ENCODE measurements around the gene OST4. TPM values are rescaled to one million over a fixed set of nuclear protein-coding genes. Genes with fewer than 3 reads are reported as not detected.
A peak's percentile ranks its signal among the peaks of the same experiment; 100 is the strongest.

Gene OST4
- total RNA-seq, 2 experiments from 2014 or later, result 282 to 290 TPM

DNA sequence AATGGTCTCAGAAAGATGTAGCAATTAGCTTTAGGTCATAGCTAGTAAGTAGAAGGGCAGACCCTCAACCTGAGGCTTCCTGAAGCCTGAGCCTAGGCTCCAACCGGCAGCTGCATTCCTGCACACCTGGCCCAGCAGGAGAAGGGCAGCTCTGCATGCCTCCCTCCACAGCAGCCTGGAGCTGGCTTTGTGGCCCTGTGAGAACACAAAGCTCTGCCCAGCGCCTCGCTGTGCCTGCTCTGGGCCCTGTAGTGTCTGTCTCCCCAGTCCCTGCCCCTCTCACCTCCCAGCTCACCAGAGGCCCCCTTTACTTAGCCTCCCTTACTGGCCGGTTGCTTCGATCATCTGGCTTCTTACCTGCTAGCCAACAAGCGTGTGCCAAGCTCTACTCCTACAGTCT lies 32.0 kb downstream of the OST4 start:
- peaks cover 6% of the 10 kb centered on the region for H3K4me1 Mint-ChIP-seq
- H3K27ac Mint-ChIP-seq, result no peak overlapping the region
- H3K4me3 Mint-ChIP-seq, result no peak overlapping the region
- no peaks in the 10 kb centered on the region for H3K9me3 Mint-ChIP-seq
- peaks cover 12% of the 10 kb centered on the region for H3K36me3 Mint-ChIP-seq
- no peaks in the 10 kb centered on the region for H3K27me3 Mint-ChIP-seq
- DNase-seq, result no peak

DNA sequence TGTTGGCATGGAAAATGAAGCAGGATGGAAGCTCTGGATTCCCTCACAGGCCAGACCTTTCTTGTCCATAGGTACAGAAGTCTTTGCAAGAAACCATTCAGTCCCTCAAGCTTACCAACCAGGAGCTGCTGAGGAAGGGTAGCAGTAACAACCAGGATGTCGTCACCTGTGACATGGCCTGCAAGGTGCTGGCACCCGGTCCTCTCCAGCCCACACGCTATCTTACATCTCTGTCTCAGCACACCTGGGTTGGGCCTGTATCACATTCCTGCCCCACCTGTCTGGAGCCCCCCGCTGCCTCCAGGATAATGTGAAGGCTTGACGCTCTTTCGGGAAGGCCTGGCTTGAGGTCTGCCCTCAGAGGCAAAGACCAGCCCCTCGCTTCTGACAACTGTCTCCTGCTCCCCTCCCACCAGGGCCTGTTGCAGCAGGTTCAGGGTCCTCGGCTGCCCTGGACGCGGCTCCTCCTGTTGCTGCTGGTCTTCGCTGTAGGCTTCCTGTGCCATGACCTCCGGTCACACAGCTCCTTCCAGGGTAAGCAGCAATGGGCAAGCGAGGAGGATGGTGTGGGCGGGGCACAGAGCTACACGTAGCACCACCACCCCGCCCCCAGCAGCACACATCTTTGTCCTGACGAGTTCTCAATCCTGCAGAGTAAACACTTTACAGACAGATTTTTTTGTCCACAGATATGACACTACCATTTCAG lies 32.7 kb downstream of the OST4 start:
- Mint-ChIP-seq H3K36me3 (peaks cover 19% of the 10 kb centered on the region), H3K4me1 (peaks cover 12% of the 10 kb centered on the region), H3K9me3 (no peaks in the 10 kb centered on the region), H3K4me3 (no peak overlapping the region), H3K27me3 (no peaks in the 10 kb centered on the region), H3K27ac (no peak overlapping the region)
- DNase-seq, result no peak

DNA sequence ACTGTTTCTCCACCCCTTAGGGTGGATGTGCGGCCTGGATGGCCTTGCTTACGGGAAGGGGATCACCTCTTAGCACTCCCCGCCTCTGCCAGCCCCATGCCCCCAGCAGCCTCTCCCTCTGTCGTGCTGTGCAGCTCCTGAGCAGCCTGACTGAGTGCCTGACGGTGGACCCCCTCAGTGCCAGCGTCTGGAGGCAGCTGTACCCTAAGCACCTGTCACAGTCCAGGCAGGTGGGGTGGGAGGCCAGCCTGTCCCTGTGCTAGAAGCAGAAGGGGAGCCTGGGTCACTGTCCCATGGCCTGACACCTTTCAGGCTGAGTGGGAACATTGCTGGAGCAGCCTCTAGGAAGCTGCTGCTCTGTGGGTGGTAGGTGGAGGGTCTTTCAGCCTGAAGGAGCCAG lies 33.4 kb downstream of the OST4 start:
- H3K9me3 Mint-ChIP-seq, result no peaks in the 10 kb centered on the region
- DNase-seq, result no peak
- peaks cover 24% of the 10 kb centered on the region for H3K36me3 Mint-ChIP-seq
- H3K4me1 Mint-ChIP-seq, result peaks cover 16% of the 10 kb centered on the region
- H3K27ac Mint-ChIP-seq, result no peak overlapping the region
- H3K4me3 Mint-ChIP-seq, result no peak overlapping the region
- no peaks in the 10 kb centered on the region for H3K27me3 Mint-ChIP-seq

DNA sequence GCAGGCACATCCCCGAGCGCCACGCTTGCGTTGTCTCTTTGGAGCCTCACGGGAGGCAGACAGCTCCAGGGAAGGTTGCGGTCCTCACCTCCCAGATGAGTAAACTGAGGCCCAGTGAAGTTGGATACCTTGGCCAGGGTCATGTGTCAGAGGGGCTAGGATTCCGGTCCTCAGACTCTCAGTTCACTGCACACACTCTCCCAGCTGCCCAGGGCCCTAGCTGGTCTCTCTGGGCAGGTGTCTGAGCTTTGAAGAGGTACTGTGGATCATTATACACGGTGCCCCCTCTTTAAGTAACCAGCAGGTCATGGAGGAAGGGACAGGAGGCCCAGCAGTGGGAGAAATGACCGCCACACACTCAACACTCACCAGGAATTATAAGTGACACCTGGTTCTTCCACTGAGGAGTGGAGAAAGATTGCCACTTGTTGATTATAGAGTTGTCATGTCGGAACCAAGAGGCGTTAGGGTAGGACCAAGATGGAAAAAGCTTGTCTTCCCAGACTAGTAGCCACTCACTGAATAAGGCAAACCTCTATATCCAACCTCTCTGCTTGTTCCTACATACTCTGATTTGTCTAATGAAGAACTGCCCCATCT lies 38.1 kb downstream of the OST4 start:
- peaks cover 36% of the 10 kb centered on the region for H3K36me3 Mint-ChIP-seq
- H3K27ac Mint-ChIP-seq, result peak overlapping the region; percentile 78
- no peaks in the 10 kb centered on the region for H3K9me3 Mint-ChIP-seq
- no peaks in the 10 kb centered on the region for H3K27me3 Mint-ChIP-seq
- DNase-seq, result no peak
- H3K4me1 Mint-ChIP-seq, result peaks cover 36% of the 10 kb centered on the region
- peak overlapping the region; percentile 95 for H3K4me3 Mint-ChIP-seq

DNA sequence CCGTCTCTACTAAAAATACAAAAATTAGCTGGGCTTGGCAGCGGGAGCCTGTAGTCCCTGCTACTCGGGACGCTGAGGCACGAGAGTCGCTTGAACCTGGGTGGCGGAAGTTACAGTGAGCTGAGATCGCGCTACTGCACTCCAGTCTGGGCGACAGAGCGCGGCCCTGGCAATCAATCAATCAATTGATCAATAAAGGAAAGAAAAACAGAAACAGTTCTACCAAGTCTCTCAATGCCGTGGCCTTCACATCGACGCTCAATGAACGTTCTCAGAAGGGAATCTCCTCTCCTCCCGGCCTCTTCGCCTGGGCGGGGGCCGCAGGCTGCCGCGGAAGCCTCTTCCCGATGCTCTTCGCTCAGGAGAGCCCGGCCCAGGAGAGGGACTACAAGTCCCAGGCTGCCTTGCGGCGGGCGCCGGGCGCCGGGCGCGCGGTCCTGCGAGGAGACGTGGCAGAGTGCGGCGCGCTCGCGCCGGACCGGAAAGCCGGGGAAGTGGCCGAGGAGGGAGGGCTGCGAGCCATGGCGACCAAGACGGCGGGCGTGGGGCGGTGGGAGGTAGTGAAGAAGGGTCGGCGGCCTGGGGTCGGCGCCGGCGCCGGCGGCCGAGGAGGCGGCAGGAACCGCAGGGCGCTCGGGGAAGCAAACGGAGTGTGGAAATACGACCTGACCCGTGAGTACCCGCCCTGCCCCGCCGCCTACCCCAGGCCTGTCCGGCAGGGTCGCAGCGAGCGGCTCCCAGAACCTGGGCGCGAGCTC lies 38.8 kb downstream of the OST4 start, which contains the start of gene TMEM214:
Gene TMEM214 (plus strand): TSS at position 471 of the 758 bp plus-strand sequence. CDS start 51 bp downstream, at position 522.
- H3K4me3 Mint-ChIP-seq, result peak within 1 kb of the TSS; percentile 95
- no peaks in the 10 kb centered on the region for H3K27me3 Mint-ChIP-seq
- H3K27ac Mint-ChIP-seq, result peak within 1 kb of the TSS; percentile 84
- peaks cover 36% of the 10 kb centered on the region for H3K36me3 Mint-ChIP-seq
- peak; percentile 87 for DNase-seq
- peaks cover 36% of the 10 kb centered on the region for H3K4me1 Mint-ChIP-seq
- H3K9me3 Mint-ChIP-seq, result no peaks in the 10 kb centered on the region

DNA sequence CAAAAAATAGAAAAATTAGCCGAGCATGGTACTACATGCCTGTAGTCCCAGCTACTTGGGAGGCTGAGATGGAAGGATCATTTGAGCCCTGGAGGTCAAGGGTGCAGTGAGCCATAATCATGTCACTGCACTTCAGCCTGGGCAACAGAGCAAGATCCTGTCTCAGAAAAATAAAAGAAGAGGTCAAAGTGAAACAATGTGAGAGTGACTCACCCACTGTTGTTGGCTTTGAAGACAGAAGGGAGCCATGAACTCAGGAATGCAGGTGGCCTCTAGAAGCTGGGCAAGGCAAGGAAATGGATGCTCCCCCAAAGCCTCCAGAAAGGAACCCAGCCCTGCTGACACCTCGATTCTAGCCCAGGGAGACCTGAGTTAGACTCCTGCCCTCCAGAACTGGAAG lies 42.4 kb downstream of the OST4 start:
- Mint-ChIP-seq H3K4me3 (no peak overlapping the region), H3K27me3 (no peaks in the 10 kb centered on the region)

DNA sequence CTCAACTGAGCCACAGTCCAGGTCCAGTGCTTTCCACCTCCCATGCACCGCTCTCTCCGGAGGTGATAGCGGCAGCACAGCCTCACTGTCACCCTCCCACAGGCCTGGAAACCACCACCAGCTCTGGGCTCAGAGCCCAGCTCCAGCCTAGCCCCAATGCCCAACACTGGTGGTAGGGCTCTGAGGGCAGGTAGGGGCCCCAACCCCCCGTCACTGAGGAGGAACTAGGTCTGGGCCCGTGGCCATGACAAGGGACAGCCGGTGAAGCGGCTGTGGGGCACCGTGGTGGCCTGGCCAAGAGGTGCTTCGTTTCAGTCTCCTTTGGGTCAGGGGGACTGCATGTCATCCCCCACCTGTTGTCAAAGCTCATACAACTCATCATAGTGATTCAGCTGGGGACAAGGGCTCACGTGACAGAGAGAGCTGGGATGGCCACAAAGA lies 44.2 kb downstream of the OST4 start:
- Mint-ChIP-seq H3K4me3 (no peak overlapping the region), H3K27ac (no peak overlapping the region), H3K9me3 (no peaks in the 10 kb centered on the region), H3K36me3 (peaks cover 17% of the 10 kb centered on the region), H3K4me1 (peaks cover 20% of the 10 kb centered on the region), H3K27me3 (no peaks in the 10 kb centered on the region)
- DNase-seq, result no peak

More for the DNA sequence above, 42.4 kb downstream of the OST4 start:
- Mint-ChIP-seq H3K4me1 (peaks cover 26% of the 10 kb centered on the region), H3K27ac (no peak overlapping the region), H3K9me3 (no peaks in the 10 kb centered on the region), H3K36me3 (peaks cover 25% of the 10 kb centered on the region)
- DNase-seq, result no peak

DNA sequence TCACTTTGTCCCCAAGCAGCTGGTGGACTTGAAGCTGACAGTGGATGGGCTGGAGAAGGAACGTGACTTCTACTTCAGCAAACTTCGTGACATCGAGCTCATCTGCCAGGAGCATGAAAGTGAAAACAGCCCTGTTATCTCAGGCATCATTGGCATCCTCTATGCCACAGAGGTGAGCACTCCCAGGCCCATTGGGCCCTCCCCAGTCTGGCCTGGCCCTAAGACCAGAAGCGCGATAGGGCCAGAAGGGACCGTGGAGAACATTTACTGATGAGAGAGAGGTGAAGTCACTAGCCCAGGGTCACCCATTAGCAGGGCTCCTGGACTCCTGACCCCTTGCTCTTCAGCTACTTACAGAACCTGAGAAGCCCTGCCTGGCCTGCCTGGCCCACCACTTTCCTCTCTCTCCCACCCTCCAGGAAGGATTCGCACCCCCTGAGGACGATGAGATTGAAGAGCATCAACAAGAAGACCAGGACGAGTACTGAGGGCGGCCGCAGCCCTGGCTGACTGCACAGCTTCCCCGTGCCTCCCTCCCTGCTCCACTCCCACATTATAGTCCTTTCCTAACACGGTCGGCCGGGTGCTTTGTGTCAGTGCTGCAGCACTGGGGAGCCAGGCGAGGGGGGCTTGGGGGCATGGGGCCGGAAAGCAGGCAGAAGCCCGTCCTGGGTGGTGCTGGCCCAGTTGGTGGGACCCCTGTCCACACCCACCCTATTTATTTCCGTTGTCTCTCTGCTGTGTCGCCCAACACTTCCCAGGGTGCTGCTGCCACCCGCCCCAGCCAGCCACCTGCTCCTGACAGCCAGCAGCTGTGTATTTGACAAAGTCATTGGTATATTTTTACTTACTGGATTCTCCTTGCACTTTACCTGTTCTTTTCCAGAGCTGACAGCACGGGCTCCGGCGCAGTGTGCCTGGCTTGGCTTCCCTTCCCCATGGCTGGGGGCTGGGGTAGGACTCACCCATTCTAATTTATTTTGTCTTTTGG lies 45.3 kb downstream of the OST4 start:
- Mint-ChIP-seq H3K27me3 (no peaks in the 10 kb centered on the region), H3K36me3 (peaks cover 10% of the 10 kb centered on the region), H3K27ac (no peak overlapping the region), H3K4me1 (peaks cover 9% of the 10 kb centered on the region), H3K4me3 (no peak overlapping the region), H3K9me3 (no peaks in the 10 kb centered on the region)
- DNase-seq, result no peak

DNA sequence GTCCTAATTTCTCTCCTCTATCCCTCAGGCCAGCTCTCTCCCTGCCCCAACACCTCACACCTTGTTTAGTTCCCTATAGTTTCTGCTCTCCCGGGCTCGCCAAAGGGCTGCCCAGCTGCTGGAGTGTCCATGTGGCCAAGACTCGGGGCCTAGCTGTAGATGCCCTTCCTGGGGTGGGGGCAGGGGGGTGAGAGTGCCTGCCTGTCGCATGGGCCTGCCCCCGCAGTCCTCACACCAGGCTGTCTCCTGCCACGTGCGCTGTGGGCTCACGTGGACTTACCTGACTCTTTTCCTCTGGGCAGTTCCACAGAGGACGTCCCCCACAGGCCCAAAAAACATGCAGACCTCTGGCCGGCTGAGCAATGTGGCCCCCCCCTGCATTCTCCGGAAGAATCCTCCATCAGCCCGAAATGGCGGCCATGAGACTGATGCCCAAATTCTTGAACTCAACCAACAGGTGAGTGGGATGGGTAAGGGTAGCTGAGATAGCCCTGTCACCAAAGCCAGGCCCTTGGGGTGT lies 46.1 kb downstream of the OST4 start:
- H3K36me3 Mint-ChIP-seq, result peaks cover 7% of the 10 kb centered on the region
- H3K4me3 Mint-ChIP-seq, result no peak overlapping the region
- no peak for DNase-seq
- H3K27ac Mint-ChIP-seq, result no peak overlapping the region
- peaks cover 9% of the 10 kb centered on the region for H3K4me1 Mint-ChIP-seq
- H3K9me3 Mint-ChIP-seq, result no peaks in the 10 kb centered on the region
- H3K27me3 Mint-ChIP-seq, result no peaks in the 10 kb centered on the region

DNA sequence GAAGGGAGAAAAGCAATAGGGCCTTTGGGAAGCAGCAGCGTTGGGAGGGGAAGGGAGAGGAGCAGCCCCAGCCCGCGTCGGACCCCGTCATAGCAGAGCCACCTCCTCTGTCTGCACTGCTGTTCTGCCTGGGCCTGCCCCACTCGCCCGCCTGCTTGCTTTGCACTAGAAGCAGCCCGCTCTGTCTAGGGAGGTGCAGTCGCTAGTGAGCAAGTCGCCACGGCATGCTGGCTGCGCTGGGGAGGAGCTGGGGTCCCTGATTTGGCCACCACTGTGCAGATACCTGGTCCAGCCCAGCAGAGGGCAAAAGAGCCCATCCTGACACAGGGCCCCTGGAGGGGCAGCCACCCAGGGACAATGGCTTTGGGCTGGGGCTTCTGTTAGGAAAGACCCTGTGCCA lies 46.6 kb downstream of the OST4 start:
- H3K27ac Mint-ChIP-seq, result no peak overlapping the region
- no peaks in the 10 kb centered on the region for H3K9me3 Mint-ChIP-seq
- H3K4me3 Mint-ChIP-seq, result no peak overlapping the region
- H3K36me3 Mint-ChIP-seq, result peaks cover 5% of the 10 kb centered on the region
- no peaks in the 10 kb centered on the region for H3K27me3 Mint-ChIP-seq
- H3K4me1 Mint-ChIP-seq, result peaks cover 9% of the 10 kb centered on the region
- no peak for DNase-seq

DNA sequence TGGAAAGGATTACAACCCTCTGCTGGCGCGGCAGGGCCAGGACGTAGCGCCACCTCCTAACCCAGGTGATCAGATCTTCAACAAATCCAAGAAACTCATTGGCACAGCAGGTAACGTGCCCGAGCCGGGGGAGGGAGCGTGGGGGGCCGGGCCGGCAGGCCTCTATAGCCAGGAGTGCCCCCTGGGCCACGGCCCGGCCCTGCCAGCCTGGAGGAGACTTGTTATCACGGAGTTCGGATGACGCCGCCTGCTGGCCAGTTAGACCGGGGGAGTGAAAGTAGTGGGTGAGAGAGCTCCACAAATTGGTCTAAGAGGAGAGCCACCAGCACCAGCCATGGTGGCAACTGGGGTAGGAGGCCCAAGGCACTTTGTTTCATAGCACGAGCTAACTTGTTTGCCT lies 47.3 kb downstream of the OST4 start:
- Mint-ChIP-seq H3K4me1 (peaks cover 4% of the 10 kb centered on the region), H3K4me3 (no peak overlapping the region), H3K27me3 (no peaks in the 10 kb centered on the region), H3K27ac (no peak overlapping the region), H3K9me3 (no peaks in the 10 kb centered on the region), H3K36me3 (peaks cover 5% of the 10 kb centered on the region)
- no peak for DNase-seq

DNA sequence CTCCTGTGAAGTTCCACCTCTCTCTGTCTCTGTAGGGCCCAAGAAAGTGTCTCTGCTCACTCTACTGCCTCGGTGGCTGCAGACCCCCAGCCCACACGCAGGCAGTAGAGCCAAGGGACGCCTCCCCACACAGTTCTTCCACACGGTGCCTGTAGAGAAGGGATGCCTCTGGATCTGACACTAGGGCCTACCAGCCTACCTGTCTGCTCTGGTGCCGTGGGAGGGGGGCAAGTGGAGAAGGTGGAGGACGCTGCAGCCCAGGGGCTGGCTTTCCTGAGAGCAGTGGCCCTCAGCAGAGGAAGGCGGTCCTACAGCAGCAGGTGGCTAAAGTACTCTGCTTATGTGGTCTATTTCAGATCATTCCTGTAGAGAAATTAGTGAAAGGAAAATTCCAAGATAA lies 47.7 kb downstream of the OST4 start:
- peaks cover 2% of the 10 kb centered on the region for H3K4me1 Mint-ChIP-seq
- H3K27me3 Mint-ChIP-seq, result no peaks in the 10 kb centered on the region
- DNase-seq, result no peak
- H3K9me3 Mint-ChIP-seq, result no peaks in the 10 kb centered on the region
- peaks cover 3% of the 10 kb centered on the region for H3K36me3 Mint-ChIP-seq
- H3K27ac Mint-ChIP-seq, result no peak overlapping the region
- H3K4me3 Mint-ChIP-seq, result no peak overlapping the region

DNA sequence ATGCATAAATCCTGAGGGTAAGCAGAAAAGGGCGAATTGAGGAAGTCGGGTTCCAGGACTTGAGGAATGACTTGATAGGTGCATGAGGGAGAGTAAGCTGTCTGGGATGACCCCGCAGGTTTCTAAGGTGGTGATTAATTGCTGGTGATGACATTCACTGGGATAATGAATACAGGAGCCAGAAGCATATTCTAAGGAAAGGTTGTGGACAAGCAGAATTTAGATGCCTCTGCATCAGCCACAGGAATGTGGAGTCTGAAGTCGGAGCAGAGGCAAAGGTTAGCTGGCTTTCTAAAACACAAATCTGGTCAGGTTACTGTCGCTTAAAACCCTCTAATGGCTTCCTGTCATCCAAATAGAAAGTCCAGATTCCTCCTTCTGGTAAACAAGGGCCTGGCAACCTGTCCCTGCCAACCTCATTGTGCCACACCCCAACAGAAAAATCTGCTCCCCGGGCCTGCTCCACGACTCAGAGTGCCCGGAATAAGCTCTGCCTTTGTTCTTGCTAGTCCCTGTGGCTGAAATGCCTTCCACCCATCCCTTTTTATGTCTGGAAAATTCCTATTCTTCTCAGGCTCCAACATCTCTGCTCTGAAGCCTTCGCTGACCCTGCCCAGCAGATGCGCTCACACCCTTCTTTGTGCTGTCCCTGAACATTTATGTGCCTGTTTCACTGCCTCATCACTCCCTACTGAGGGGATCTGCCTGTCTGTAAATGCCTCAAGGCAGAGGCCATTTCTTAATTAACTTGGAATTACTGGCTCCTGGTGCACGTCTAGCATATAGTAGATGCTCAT lies 50.0 kb downstream of the OST4 start:
- H3K27me3 Mint-ChIP-seq, result no peaks in the 10 kb centered on the region
- no peaks in the 10 kb centered on the region for H3K36me3 Mint-ChIP-seq
- no peak overlapping the region for H3K4me3 Mint-ChIP-seq
- H3K4me1 Mint-ChIP-seq, result no peaks in the 10 kb centered on the region
- DNase-seq, result no peak
- no peak overlapping the region for H3K27ac Mint-ChIP-seq
- no peaks in the 10 kb centered on the region for H3K9me3 Mint-ChIP-seq

All from activated naive CD8-positive, alpha-beta T cell treated with anti-CD3 and anti-CD28 coated beads for 36 hours (primary cell).